K562 (cell line): ENCODE measurements around the gene DLG4. TPM values are rescaled to one million over a fixed set of nuclear protein-coding genes. Genes with fewer than 3 reads are reported as not detected.

Source experiments
- CCNT2 ChIP-seq: IDR thresholded peaks from 2 replicates; pipeline ENCODE4 v1.6.1; 2011; ENCODE audit warnings: borderline replicate concordance, low read depth, mild to moderate bottlenecking, moderate library complexity, mixed read lengths, low read length; ENCODE audit not compliant: insufficient read length; ENCODE audit errors: extremely low read depth
- CLOCK ChIP-seq: fragments of 250-450 bp; sonication (Bioruptor Pico); IDR thresholded peaks from 2 replicates; pipeline ENCODE4 v1.4.0; 2020; ENCODE audit warnings: mild to moderate bottlenecking, moderate library complexity, borderline replicate concordance
- ELK3 ChIP-seq: fragments of 450-650 bp; formaldehyde crosslinking; IDR thresholded peaks from 2 replicates; pipeline ENCODE4 v1.4.0; 2020; ENCODE audit warnings: mild to moderate bottlenecking
- ESRRA ChIP-seq: fragments of 450-650 bp; IDR thresholded peaks from 2 replicates; pipeline ENCODE4 v1.6.1; 2014; ENCODE audit warnings: low read depth, mild to moderate bottlenecking, moderate library complexity, borderline replicate concordance
- EZH2 ChIP-seq: IDR thresholded peaks from 2 replicates; pipeline ENCODE4 v1.6.1; 2012; ENCODE audit warnings: low read depth, mild to moderate bottlenecking, inconsistent platforms, low read length, borderline replicate concordance
- FOXA1 ChIP-seq: fragments of 450-650 bp; IDR thresholded peaks from 2 replicates; pipeline ENCODE4 v1.6.1; 2016; ENCODE audit warnings: mild to moderate bottlenecking, borderline replicate concordance
- FOXJ3 ChIP-seq: sonication (generic); formaldehyde crosslinking; IDR thresholded peaks from 2 replicates; pipeline ENCODE4 v1.4.0; 2020; ENCODE audit warnings: mild to moderate bottlenecking, missing genetic modification reagents
- MTA3 ChIP-seq: fragments of 450-650 bp; formaldehyde crosslinking; IDR thresholded peaks from 2 replicates; pipeline ENCODE4 v1.6.1; 2017; ENCODE audit warnings: mild to moderate bottlenecking, borderline replicate concordance
- RAD21 ChIP-seq, 2 experiments: fragments of 250-450 bp in 1 of 2; fragments of 450-650 bp in 1 of 2; sonication (Bioruptor Pico) in 1 of 2; formaldehyde crosslinking in 1 of 2; IDR thresholded peaks in 1 of 2; conservative IDR thresholded peaks in 1 of 2; 2 replicates each; pipeline versions ENCODE4 v1.4.0 to v1.8.0; 2020 to 2022; ENCODE audit warnings: mild to moderate bottlenecking in 2 of 2, moderate library complexity in 1 of 2
- RB1 ChIP-seq: fragments of 450-650 bp; IDR thresholded peaks from 2 replicates; pipeline ENCODE4 v1.6.1; 2017; ENCODE audit warnings: low read depth, mild to moderate bottlenecking
- SAFB ChIP-seq: fragments of 200-400 bp; formaldehyde crosslinking; IDR thresholded peaks from 2 replicates; pipeline ENCODE4 v1.6.1; 2017; ENCODE audit warnings: low read depth, low read length, borderline replicate concordance
- SIN3A ChIP-seq, 2 experiments: fragments of 150-350 bp in 1 of 2; IDR thresholded peaks; 2 replicates each; pipeline ENCODE4 v1.6.1; 2011 to 2016; ENCODE audit warnings: borderline replicate concordance in 2 of 2, low read depth in 2 of 2, low read length in 2 of 2, mild to moderate bottlenecking in 2 of 2, moderate library complexity in 2 of 2; ENCODE audit not compliant: control insufficient read depth in 1 of 2
- TRIM24 ChIP-seq, 2 experiments: fragments of 450-650 bp; IDR thresholded peaks; 2 replicates each; pipeline ENCODE4 v1.6.1; 2016
- ZBTB1 ChIP-seq: sonication (generic); formaldehyde crosslinking; IDR thresholded peaks from 2 replicates; pipeline ENCODE4 v1.8.1; 2023; ENCODE audit warnings: missing genetic modification reagents, low read depth, mild to moderate bottlenecking, borderline replicate concordance
- ZHX1 ChIP-seq: fragments of 150-350 bp; conservative IDR thresholded peaks from 2 replicates; pipeline ENCODE4 v1.6.1; 2014; ENCODE audit warnings: low read length
- ZNF766 ChIP-seq: fragments of 200-800 bp; sonication (Bioruptor generic); conservative IDR thresholded peaks from 2 replicates; pipeline ENCODE4 v1.6.1; 2016; ENCODE audit warnings: missing genetic modification characterization, missing compliant biosample characterization
- polyA plus RNA-seq, 8 experiments: library from polyadenylated mRNA; depleted of rRNA in 4 of 8; stranded (reverse) in 5 of 8; unstranded in 3 of 8; fragments of >200 nt; fragmentation: Nextera tagmentation in 2 of 8; fragmentation: Illumina TruSeq in 1 of 8; extraction: Ambion mirVana in 2 of 8; extraction: Trizol in 1 of 8; gene quantifications; 2 replicates each; pipeline versions ENCODE4 v1.2.1 to v1.2.3, GENCODE V29; 2011 to 2014; ENCODE audit warnings: inconsistent platforms in 1 of 8, missing spikeins in 1 of 8
- total RNA-seq, 7 experiments: library from RNA; depleted of rRNA in 6 of 7; stranded (reverse); fragments of >200 nt in 6 of 7; fragmentation: Illumina TruSeq in 2 of 7; extraction: Trizol in 2 of 7; gene quantifications; 2 replicates each; pipeline versions ENCODE4 v1.2.1 to v1.2.3, GENCODE V29; 2011 to 2021; ENCODE audit warnings: low replicate concordance in 1 of 7
- TF ChIP-seq, protein P1 (sequence below): fragments of 450-650 bp; formaldehyde crosslinking; IDR thresholded peaks from 2 replicates; pipeline ENCODE4 v1.4.0; 2020; ENCODE audit warnings: mild to moderate bottlenecking, moderate library complexity

DLG4 gene
- total and polyA plus RNA-seq, 9 of the 15 experiments (the other 6 are each of a cell fraction or from before 2014, with no cell fraction given) = 0.03 to 12.0 (median 4.1) TPM

DNA sequence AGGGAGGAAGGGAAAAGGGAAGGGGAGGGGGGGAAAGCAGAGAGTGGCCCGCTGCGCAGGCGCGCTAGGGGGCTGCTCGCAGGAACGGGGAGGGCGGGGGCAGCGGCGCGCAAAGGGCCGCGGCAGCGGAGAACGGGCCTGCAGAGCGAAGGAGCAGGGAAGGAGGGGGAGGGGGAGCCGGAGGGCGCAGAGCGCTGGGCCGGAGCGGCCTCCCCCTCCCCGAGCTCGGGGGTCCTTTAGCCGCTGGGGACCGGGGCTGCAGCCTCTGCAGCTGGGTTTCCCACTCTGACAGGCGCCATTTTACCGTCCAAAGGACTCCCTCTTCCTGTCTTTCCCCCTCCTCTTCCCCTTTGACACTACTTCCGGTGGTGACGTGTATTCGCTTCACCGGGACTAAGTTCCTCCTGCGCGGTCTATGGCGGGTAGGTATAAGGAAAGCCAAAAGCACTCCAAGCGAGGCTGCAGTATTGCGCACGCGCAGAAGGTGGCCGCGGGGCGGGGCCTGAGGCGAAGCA is 32.1 kb upstream of the DLG4 start, which contains the start of gene CTDNEP1 (continued):
- no peak for TF ChIP-seq ZHX1
- no peak for TF ChIP-seq SAFB
- TF ChIP-seq ELK3 = no peak
- TF ChIP-seq ZBTB1 (CRISPR knock-in tag) = no peak
- TF ChIP-seq MTA3 = no peak
- no peak for TF ChIP-seq CLOCK (CRISPR knock-in tag)
- peak; percentile 9; the same call in 1 of the 2 replicates for TF ChIP-seq RB1
- TF ChIP-seq, protein P1, sequence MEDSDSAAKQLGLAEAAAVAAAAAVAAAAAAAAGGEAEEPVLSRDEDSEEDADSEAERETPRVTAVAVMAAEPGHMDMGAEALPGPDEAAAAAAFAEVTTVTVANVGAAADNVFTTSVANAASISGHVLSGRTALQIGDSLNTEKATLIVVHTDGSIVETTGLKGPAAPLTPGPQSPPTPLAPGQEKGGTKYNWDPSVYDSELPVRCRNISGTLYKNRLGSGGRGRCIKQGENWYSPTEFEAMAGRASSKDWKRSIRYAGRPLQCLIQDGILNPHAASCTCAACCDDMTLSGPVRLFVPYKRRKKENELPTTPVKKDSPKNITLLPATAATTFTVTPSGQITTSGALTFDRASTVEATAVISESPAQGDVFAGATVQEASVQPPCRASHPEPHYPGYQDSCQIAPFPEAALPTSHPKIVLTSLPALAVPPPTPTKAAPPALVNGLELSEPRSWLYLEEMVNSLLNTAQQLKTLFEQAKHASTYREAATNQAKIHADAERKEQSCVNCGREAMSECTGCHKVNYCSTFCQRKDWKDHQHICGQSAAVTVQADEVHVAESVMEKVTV (CRISPR knock-in tag) = no peak
- no peak for TF ChIP-seq FOXA1
- TF ChIP-seq RAD21 (CRISPR knock-in tag; conservative IDR thresholded peaks at IDR 0.05 in 1 of 2, IDR thresholded peaks at IDR 0.05 in 1 of 2) = no peak
- TF ChIP-seq EZH2 = no peak
- TF ChIP-seq TRIM24 (IDR thresholded peaks at IDR 0.05) = no peak
- peak; percentile 3 for TF ChIP-seq CCNT2
- TF ChIP-seq ZNF766 (CRISPR knock-in tag) = no peak
- TF ChIP-seq ESRRA = no peak
- TF ChIP-seq FOXJ3 (CRISPR knock-in tag) = no peak
- TF ChIP-seq SIN3A (IDR thresholded peaks at IDR 0.05; ENCODE audit: borderline replicate concordance in 2 of 2, control insufficient read depth in 1 of 2, low read depth in 2 of 2, low read length in 2 of 2) = no peak
